NCI-H2196 (cell line): ENCODE results near the gene CD40.
"Not testable (repeated sequence)": the region's sequence is repeated elsewhere in the genome, so short reads cannot be mapped to it uniquely, and the experiment has no call there.

Experiments
- DNase-seq: peaks from one replicate; lab custom pipeline; 2025; ENCODE audit not compliant: unreplicated experiment; lab: John Stamatoyannopoulos, UW

CD40 gene

GRCh38 chr20:46093531-46093930 lies 24.6 kb upstream of the CD40 start:
- no peak for DNase-seq

DNA sequence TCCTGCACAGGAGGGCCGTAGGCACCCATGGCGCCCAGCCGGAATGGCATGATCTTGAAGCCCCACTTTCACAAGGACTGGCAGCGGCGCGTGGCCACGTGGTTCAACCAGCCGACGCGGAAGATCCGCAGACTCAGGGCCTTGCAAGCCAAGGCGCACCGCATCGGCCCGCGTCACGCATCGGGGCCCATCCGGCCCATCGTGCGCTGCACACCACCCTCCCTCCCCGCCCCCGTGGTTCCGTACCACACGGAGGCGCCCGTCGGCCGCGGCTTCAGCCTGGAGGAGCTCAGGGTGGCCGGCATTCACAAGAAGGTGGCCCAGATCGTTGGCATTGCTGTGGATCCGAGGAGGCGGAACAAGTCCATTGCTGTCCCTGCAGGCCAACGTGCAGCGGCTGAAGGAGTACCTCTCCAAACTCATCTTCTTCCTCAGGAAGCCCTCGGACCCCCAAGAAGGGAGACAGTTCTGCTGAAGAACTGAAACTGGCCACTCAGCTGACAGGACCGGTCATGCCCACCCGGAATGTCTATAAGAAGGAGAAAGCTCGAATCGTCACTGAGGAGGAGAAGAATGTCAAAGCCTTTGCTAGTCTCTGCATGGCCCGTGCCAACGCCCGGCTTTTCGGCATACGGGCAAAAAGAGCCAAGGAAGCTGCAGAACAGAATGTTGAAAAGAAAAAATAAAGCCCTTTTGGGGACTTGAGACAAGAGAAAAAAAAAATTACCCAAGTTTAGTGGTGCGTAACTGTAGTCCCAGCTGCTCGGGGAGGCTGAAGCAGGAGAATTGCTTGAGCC lies 18.4 kb upstream of the CD40 start:
- DNase-seq, result no peak

DNA sequence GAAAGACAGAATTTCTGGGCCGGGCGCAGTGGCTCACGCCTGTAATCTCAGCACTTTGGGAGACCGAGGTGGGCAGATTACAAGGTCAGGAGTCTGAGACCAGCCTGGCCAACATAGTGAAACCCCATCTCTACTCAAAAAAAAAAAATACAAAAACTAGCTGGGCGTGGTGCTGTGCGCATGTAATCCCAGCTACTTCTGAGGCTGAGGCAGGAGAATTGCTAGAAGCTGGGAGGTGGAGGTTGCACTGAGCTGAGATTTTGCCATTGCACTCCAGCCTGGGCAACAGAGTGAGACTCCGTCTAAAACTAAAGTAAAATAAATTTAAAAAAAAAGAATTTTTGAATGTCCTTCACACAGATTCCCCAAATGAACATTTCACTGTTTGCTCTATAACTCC lies 17.7 kb upstream of the CD40 start:
- not testable (repeated sequence) for DNase-seq

- no peak for DNase-seq
These were observed 17.1 kb upstream of the CD40 start for GRCh38 chr20:46100988-46101387.

GRCh38 chr20:46101957-46102356 lies 16.2 kb upstream of the CD40 start:
- no peak for DNase-seq

- no peak for DNase-seq
These were observed 15.2 kb upstream of the CD40 start for GRCh38 chr20:46102940-46103339.

- DNase-seq, result no peak
These were observed 13.9 kb upstream of the CD40 start for GRCh38 chr20:46104262-46104661.

DNA sequence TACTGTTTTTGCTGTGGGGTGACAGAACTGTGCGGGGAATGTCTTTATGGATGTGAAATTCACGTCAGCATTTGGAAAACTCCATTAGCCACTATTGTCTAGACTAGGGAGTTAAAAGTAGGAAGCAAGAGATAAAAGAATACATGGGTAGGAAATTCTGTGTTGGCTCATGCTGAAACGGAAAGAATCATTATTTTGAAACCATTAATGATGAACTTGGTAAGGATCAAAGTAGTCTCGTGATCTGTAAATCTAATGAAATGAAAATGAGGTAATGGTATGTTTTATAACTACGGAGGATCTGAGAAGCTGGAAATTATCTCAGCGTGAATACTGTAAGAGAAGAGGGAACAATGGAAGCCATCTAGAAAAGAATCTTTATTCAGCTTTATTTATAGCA lies 11.1 kb upstream of the CD40 start:
- DNase-seq, result no peak

GRCh38 chr20:46108435-46108841 lies 9.7 kb upstream of the CD40 start:
- DNase-seq, result no peak

DNA sequence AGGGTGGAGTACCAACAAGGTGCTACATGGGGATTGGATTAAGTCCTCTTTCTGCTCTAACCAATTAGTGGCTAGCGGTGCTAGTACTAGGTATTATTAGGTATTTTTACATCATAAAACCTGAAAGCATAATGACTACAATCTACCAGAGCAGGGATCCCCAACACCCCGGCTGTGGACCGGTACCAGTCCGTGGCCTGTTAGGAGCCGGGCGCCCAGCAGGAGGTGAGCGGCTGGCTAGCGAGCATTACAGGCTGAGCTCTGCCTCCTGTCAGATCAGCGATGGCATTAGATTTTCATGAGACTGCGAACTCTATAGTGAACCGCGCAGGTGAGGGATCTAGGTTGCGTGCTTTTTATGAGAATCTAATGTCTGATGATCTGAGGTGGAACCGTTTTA lies 9.1 kb upstream of the CD40 start:
- DNase-seq, result no peak

DNA sequence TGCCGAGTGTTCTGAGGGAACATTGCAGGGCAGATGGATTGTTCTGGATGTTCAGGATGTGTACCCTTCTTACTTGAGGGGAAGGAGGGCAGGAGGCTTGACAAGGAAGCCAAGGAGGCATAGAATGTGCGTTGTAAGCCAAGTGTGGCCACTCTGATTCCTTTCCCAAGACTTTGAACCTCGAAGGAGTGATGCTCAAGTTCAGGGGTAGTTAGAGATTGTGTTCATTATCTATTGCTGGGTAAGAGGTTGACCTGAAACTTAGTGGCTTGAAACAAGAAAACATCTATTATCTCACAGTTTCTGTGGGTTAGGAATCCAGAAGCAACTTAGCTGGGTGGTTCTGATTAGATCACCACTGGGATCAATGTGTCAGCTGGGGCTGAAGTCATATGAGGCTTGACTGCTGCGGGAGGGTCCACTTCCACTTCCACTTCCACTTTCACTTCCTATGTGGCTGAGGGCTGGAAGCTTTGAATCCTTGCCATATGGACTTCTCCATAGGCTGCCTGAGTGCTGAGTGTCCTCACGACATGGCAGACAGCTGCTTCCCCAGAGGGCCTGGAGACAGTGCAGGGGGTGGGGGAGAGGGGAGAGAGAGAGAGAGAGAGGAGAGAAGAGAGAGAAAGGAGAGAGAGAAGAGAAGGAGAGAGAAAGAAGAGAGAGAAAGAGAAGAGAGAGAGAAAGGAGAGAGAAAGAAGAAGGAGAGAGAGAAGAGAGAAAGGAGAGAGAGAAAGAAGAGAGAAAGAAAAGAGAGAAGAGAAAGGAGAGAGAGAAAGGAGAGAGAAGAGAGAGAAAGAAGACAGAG lies 6.9 kb upstream of the CD40 start:
- no peak for DNase-seq

DNA sequence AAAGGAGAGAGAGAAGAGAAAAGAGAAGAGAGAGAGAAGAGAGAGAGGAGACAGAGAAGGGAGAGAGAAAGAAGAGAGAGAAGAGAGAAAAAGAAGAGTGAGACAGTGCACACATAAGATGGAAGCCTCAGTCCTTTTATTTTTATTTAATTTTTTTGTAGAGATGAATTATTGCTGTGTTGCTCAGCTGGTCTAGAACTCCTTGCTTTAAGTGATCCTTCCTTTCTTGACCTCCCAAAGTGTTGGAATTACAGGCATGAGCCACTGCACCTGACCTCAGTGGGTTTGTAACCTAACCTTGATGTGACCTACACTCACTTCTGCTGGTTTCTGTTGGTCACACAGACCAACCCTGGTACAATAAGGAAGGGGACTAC lies 6.3 kb upstream of the CD40 start:
- no peak for DNase-seq

- DNase-seq, result no peak
These were observed 5.5 kb upstream of the CD40 start for GRCh38 chr20:46112430-46113112.

GRCh38 chr20:46113113-46113470 lies 5.0 kb upstream of the CD40 start:
- DNase-seq, result no peak

GRCh38 chr20:46114449-46114848 lies 3.7 kb upstream of the CD40 start:
- no peak for DNase-seq

GRCh38 chr20:46118481-46119020 lies 437 bp downstream of the CD40 start:
- no peak for DNase-seq

DNA sequence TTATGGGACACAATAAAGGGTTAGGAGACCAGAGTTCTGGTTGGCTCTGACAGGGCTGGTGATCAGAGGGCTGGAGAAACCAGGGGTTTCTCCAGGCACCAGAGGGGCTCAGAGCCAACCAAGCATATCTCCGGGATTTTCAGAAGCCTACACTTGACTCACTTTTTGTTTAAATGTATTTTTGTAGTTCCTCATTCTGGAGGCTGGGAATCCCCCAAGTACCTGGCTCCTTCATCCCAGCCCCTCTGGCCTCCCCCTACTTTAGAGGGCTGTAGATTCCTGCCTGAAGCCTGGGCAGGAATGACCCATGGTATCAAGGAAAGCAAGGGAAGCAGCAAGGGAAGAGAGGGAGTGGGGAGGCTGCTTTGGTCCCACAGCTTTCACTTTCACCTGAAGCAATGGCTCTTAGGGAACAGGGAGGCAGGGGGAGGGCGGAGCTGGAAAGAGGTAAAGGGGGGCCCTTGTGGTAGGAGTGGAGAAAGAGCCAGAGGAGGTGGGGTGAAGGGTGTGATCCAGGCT lies 973 bp downstream of the CD40 start:
- no peak for DNase-seq

DNA sequence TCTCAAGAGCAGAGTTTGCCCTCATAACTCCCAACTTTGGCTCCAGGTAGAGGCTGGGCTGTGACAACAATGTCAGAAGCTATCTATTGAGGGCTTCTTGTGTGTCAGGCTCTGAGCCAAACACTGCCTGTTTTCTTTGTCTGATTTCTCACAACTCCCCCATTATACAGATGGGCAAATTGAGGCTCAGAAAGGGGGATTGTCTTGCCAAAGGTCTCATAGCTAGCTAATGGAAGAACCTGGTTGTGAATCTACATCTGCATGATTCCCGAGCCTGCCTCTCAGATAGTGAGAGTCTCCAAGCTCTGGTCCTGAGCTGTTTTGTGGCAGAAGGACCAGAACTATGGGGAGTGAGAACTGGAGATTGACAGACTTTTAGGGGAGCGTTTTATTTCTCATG lies 1.4 kb downstream of the CD40 start:
- no peak for DNase-seq

DNA sequence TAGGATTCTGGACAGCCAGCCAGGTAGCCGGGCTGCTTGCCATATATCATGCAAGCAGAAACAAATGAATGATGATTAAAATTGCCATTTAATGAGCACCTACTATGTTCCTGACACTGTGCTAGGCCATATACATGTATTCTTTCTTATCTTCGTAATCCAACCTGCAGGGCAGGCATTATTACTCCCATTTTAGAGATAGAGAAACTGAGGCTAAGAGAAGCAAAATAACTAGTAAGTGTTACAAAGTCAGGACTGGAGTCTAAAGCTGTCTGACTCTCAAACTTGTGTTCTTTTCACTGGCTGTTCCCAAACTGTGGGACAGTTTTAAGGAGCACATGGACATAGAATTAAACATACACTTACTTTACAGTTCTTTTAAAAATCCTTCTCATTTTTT lies 2.0 kb downstream of the CD40 start:
- no peak for DNase-seq

- no peak for DNase-seq
These were observed 3.2 kb downstream of the CD40 start for GRCh38 chr20:46121184-46121930.

DNA sequence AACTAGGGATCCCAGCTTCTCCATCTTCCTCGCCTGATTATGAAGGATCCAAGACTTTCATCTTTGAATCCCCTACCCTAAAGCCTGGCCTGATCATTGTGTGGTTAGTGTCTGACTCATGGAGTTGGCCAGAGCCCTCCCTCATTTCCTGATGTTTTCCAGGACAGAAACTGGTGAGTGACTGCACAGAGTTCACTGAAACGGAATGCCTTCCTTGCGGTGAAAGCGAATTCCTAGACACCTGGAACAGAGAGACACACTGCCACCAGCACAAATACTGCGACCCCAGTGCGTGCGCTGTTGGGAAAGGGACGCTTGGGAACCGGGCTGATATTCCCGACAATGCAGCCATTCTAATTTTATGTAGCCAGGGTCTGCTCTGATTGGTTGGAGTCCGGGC lies 4.0 kb downstream of the CD40 start:
- no peak for DNase-seq
